HG03521 (cell line): ENCODE results near the gene TTC16.
"Not testable (repeated sequence)": the region's sequence is repeated elsewhere in the genome, so short reads cannot be mapped to it uniquely, and the experiment has no call there.

Experiments
- ATAC-seq: cut with Tn5 transposase; IDR thresholded peaks from one replicate; pipeline ENCODE4 v1.9.1; 2021; ENCODE audit warnings: mild to moderate bottlenecking, moderate library complexity; ENCODE audit not compliant: unreplicated experiment

TTC16 gene

DNA sequence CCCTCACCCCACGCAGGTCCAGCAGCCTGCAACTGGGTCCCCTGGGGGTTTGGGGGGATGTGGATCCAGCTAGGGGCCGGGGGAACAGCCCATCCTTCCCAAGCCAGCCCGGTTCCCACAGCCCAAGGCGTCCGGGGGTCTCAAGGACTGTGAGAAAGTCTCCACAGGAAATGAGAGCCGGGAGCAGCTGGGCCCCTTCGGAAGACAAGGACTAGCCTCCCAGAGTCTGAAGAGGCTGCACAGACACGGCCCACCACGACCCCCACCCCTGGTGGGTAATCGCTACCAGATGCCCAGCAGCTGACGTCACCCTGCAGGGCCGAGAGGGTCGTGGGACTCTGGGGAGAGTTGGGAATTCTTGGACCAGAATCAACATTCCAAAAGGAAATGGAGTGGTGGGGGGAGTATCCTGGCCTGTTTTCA is 52.0 kb downstream of the TTC16 start:
- no peak for ATAC-seq

DNA sequence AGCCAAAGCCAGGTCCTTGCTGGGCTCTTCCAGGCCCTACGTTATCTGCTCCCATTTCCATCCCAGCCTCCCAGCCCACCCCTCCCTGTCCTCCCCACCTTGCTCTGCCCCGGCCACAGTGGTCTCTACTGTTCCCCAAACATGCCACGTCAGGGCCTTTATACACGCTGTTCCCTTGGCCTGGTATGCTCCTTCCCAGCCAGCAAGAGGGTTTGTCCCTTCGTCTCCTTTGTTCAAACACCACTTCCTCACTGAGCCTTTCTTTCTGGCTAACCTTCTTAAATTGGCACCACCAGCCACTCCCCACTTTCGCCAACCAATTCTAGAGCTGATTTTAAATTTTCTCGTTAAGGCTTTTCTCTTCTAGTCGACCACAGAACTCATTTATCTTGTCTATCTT is 52.8 kb downstream of the TTC16 start:
- ATAC-seq: no peak

DNA sequence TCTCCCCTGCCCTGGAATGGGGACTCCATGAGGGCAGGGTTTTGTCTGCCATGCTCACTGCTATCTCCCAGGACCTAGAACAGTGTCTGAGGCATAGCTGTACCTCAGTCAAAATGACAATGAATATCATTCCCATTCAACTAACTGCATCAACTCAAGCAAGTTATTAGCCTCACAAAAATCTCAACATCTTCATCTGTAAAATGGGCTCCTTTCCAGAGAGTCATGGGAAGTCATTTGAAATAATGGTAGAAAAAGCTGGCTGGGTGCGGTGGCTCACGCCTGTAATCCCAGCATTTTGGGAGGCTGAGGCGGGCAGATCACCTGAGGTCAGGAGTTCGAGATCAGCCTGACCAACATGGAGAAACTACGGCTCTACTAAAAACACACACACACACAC is 53.2 kb downstream of the TTC16 start:
- ATAC-seq: no peak

DNA sequence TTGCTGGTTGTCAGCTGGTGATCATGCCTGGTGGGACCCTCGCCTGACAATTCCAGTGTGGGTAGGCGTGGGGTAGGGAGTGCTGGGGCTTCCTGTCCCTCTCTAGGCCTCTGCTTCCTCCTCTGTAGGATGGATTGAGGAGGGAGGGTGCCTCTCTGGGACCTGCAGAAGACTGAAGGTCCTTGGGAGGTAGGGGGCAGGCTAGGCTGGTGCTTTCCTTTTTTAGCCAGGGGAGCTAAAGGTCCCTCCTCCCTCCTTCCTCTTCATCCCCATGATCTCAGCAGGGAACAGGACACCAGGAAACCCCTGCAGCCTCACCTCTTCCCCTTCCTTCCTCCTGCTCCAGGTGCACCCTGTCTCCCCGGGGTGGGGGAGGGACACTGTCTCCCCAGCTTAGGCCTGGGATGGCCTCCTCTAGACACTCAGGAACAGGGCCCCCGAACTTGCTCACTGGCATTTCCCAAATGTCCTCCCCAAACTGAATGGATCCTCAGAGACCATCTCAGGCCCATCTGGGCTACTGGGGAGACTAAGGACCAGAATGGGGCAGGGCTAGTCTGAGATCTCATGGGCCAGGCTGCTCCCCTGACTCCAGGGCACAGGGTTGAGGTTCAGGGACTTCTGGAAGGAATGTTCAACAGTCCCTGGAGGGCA is 54.2 kb downstream of the TTC16 start:
- ATAC-seq: no peak

DNA sequence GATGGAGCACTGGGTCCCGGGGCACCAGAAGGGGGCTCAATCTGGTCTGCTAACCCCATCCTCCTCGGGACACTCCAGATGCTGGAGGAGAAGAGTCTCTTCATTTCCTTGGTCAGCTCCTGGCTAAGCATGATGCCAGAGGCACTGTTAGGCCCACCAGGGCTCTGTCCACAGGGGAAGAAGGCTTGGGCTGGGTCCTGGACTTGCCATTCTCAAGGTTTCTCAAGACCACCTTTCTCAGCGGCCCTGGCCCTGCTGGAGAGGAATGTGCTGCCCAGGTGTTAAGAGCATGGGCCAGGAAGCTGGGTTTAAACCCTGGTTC is 54.7 kb downstream of the TTC16 start:
- ATAC-seq: no peak

DNA sequence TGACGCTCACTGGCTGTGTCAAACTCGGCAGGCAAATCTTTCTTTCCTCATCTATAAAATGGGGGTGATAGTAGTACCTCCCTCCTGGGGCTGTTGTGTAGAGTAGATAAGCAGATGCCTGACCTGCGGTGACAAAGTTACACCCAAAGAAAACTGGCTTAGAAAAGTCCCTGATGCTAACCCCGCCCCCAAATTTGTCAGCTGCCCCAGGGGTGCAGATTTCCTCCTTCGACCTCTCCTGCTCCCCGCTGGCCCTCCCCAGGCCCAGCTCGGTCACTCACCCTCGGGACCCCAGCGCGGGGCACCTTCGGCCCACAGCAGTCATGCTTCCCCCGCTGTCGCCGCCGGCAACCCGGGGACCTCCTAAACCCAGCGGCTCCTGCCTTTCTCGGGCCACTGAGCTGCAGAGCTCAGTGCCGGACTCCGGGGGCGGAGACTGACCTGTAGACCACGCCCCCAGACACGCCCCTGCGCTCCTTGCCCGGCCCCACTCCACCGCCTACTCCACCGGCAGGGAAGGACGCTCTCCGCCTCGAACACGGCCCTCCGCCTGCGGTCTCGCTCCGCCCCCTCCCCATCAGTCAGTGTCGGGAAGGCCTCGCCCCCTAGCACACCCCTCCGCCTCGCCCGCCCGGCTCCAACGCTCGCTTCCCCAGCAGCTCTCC is 55.2 kb downstream of the TTC16 start:
- peak; percentile 87 for ATAC-seq

DNA sequence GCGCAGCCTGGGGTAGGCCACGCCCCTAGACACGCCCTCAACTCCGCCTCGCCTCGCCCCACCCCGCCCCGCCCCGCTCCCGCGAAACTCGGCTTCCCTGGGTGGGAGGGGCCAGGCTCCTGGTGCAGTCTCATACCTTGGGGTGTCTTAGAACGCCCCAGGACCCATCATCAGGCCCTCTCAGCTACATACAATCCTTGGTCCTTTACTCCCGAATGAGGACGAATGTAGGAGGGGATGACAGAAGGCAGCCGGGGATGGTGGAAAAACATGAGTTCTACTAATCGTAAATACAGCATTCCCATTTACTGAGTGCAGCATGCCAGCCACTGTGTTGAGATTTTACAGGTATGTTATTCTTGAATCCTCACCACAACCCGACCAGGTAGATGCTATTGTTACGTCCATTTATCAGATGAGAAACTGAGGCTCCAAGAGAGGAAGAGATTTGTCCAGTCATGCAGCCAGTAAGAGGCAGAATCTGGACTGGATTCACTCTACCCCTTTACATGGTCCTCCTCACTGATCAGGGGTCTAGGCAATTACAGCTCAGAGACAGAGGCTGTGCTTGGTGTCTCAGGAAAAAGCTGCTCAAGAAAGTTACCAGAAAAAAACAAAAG is 55.8 kb downstream of the TTC16 start:
- ATAC-seq: no peak

DNA sequence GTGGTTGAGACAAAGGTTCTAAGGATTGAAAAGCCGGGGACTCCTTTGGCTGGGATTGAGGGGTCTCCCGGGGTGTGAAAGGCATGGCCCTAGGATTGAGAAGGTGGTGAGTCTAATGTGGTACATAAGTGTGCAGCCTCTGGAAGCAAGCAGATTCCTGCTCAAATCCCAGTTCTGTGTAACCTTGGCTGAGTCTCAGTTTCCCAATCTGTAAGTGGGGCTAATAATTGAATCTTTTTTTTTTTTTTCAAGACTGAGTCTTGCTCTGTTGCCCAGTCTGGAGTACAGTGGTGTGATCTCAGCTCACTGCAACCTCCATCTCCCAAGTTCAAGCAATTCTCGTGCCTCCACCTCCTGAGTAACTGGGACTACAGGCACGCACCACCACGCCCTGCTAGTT is 56.7 kb downstream of the TTC16 start:
- ATAC-seq: no peak

DNA sequence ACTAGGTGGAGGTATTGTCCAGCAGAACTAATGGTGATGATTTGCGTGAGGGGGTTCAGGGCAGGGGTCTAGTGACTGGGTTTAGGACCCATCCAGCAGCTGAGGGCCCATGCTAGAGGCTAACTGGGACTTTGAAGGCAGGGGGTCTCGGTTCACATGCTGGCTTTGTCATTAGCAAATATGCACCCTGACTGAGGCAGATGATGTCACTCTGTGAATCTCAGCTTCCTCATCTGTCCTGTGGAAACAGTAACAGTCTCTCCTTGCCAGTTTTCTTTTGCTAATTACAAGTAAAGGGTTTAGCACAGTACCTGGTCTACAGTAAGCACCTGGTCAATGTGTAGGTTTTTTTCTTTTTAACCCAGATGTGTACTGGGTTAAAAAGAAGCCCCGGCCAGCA is 57.4 kb downstream of the TTC16 start:
- ATAC-seq: no peak

DNA sequence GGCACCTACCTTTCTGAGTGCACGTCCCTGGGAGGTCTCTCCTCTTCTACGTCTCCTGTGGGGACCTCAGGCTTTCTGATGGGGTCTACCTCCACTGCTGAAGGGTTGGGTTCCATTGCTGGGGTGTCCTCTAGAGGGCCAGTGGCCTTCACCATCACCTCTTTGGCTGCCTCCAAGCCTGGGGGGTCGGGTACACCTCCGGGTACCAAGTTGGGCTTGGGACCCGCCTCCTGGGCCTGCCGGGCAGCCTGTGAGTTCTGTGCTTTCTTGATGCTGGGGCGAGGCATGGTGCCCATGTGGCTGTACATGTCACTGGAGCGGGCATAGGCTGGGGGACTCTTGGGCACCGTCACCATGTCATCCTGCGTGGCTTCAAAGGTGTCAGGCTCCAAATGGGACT is 58.1 kb downstream of the TTC16 start:
- ATAC-seq: no peak

DNA sequence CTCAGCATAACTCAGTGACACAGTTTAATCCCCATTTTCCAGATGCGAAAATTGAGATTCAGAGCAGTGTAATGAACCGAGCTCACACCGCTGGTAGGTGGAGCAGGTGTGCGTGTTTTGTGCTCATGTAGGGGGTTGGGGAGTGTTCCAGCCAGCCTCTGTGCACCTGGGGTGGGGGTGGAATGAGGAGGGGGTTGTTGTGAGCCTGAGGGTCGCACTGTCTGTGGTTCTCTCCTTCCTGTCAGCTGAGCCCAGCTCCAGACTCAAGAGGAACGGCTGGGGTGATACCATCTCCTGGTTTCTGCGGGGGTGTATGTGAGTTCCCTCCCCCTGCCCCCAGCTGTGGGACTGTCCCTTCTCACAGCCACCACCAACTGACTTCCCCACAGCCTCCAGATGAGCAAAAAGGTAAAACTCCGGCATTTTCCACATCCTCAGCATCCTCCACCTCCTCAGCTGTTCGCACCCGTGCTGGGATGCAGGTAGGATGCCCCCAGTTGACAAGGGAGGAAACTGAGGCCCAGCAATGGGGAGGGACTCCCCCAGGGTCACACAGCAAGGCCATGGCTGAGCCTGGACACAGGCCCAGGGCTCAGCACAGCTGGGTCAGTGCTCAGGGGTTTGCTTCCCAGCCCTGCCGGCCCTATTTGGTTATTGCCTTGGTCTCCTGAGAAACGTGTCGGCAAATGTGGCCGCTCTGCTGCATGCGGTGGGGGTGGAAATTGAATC is 60.5 kb downstream of the TTC16 start:
- ATAC-seq: no peak

DNA sequence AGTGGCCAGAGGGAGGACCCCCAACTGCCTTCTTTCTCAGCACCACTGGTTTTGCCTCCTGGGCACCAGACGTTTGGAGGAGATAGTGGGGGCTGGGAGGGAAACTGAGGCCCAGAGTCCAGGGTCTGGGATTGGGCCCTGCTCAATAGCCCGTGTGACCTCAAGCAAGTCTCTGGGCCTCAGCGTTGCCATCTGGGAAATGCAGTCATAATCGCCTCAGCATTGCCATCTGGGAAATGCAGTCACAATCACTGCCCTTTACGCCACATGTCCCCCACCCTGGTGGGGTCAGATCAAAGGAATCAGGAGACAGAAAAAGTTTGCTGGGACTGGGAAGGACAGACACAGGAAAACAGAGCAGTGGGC is 61.0 kb downstream of the TTC16 start:
- ATAC-seq: no peak

DNA sequence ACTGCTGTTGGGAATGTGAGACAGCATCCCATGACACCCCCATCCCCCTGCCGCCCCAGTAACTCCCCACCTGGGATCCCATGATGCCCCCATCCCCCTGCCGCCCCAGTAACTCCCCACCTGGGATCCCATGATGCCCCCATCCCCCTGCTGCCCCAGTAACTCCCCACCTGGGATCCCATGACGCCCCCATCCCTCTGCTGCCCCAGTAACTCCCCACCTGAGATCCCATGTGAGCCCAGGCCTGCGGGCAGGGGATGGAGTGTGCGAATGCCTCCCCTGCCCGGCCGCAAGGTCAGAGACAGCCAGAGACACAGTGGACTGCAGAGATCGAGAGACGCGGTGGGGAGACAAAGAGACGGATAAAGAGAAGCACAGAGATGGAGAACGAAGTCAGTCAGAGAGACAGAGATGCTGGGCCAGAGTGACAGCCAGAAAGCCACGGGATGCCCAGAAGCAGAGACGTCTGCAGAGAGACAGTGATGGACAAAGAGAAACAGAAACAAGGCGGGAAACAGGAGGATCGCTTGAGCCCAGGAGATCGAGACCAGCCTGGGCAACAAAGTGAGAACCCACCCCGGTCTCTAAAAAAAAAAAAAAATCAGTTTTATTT is 61.6 kb downstream of the TTC16 start:
- ATAC-seq: no peak

DNA sequence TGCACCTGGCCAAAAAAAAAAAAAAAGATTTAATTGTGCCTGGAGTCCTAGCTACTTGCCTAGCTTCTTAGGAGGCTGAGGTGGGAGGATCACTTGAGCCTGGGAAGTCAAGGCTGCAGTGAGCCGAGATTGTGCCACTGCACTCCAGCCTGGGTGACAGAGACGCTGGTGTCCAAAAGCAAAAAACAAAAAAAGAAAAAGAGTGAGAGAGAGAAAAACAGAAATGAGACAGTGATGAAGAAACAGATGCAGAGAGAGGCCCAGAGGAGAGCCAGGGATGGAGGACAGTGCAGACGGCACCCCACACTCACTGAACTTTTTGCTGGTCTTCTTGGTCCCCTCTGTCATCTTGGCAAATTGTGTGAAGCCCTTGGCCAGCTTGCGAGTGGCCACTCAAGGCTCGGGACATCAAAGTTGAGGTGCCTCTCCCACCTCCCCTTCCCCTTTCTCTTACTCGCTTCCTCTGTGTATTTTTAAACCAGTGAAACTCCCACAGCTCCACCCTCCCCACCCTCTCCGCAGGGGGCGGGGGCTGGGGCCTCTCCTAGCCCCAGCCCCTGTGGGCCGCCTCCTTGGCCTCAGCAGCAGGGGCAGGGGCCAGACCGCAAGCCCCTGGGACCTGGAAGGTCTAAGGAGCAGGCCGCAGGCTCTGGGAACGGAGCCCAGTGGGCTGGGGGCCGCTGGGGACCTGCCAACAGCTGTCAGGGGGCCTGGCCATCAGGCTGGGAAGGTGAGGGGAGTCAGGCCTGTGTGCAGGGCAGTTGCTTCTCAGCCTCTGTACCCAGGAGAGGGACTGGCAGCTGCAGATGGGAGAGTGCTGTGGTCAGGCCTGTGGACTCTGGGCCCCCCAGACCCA is 62.6 kb downstream of the TTC16 start, which contains the start of gene SH2D3C:
Gene SH2D3C, minus strand, starts transcription at position 387 of the 856 bp plus-strand sequence. Its CDS starts 39 bp downstream, at position 348.
- ATAC-seq: no peak

DNA sequence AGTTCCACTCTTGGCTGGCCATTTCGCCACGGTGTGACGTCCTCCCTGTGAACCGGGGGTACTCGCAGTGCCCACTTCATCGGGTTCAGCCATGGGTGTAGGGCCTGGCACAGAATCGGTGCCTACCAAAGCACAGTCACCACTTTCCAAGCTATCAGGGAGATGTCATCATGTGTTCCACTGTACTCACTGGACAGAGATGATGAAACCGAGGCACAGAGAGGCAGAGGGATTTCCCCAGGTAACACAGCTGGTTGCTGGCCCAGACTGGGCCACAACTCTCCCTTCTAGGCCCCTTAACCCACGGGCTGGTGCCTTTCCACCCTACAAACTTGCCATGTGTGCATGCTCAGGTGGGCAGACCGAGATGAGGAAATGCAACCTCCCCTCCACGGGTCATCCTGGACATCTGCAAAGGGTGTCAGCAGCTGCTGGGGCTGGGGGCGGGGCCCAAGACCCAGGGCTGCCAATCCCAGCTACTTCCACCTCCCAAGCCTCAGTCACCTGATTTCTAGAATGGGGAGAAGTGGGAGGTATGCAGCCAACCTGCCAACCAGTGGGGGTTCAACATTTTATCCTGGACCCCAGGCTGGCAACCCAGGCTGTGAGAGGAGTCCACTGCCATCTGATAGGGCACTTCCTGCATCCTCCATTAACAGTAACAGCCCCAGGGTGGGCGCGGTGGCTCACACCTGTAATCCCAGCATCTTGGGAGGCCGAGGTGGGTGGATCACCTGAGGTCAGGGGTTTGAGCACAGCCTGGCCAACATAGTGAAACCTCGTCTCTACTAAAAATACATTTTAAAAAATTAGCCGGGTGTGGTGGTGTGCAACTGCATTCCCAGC is 63.5 kb downstream of the TTC16 start:
- ATAC-seq: no peak

DNA sequence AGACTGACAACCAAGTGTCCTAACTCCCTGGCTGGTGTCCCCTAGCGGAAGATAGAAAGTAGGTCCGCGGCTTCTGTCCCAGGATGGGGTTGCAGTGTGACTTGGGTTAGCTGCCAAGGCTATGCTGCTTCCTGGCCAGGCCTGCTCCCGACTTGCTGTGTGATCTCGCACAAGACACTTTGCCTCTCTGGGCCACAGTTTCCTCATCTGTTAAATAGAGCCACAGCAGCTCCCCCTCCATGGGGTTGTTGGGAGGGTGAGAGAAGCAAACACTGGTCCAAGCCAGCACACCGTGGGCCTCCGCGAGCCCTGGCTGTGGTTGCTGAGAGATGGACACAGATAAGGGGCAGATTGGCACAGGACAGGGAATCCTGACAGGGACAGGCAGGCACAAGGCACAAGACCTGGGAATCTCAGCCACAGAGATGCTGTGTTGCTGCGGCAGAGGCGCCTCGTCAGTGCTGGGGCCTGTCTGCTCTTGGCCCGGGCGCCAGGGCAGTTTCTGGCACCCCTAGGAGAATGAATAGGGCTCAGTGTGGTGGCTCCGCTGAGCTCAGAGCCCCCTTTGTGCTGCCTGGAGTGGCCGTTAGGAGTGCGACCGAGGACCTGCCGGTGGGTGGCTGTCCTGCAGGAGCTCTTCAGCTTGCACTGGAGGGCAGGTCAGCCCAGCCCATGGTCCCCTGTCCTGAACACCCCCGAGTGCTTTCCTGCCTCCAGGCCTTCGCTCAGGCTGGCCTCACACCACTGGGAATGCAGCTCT is 64.4 kb downstream of the TTC16 start:
- ATAC-seq: no peak

DNA sequence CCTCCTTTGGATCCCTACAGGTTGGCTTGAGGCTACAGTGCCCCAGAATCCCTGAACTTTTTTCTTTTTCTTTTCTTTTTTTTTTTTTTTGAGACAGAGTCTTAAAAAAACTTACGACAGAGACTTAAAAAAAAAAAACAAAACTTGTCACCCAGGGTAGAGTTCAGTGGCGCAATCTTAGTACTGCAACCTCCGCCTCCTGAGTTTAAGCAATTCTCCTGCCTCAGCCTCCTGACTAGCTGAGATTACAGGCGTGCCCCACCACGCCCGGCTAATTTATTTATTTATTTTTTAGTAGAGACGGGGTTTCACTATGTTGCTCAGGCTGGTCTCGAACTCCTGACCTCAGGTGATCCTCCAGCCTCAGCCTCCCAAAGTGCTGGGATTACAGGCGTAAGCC is 65.0 kb downstream of the TTC16 start:
- ATAC-seq: not testable (repeated sequence)
